A549 (cell line): ENCODE measurements around the gene DERA. TPM values are rescaled to one million over a fixed set of nuclear protein-coding genes. Genes with fewer than 3 reads are reported as not detected.

Experiments used
- ATAC-seq, 2 experiments: fragments of 200-7000 bp in 1 of 2; fragments of >200 bp in 1 of 2; cut with Nextera tagmentation in 1 of 2; cut with Tn5 transposase in 1 of 2; 3 replicates each; pipeline versions ENCODE4 v1.8.0 to v1.9.1; 2018 to 2020; ENCODE audit warnings: mild to moderate bottlenecking in 1 of 2, moderate library complexity in 1 of 2
- CTCF ChIA-PET: fragments of 300-600 bp; sonication (Branson Sonifier 250); formaldehyde crosslinking; extraction: SDS; loops from one replicate; lab custom pipeline; 2021; ENCODE audit warnings: antibody characterized with exemption, inconsistent platforms; lab: Yijun Ruan, JAX
- POLR2A ChIA-PET: fragments of 350-600 bp; formaldehyde crosslinking; extraction: SDS; loops from one replicate; lab custom pipeline; 2021; ENCODE audit warnings: antibody characterized with exemption, inconsistent platforms; lab: Yijun Ruan, JAX
- DNase-seq, 2 experiments: peaks; one replicate each; pipeline versions ENCODE4 v3.0.0 to v3.0.0-alpha.2; 2011 to 2016; ENCODE audit warnings: low read depth in 1 of 2, low spot score in 1 of 2
- FAIRE-seq: peaks from 2 replicates; lab custom pipeline; 2011; peaks lifted over from hg19 to GRCh38; lab: Jason Lieb, UNC
- H3K27ac ChIP-seq, 2 experiments: fragments of >200 bp; sonication (Bioruptor Twin); formaldehyde crosslinking; 3 replicates each; pipeline ENCODE4 v1.5.1; 2016 to 2017
- H3K4me1 ChIP-seq: fragments of >200 bp; sonication (Bioruptor Twin); formaldehyde crosslinking; 3 replicates; pipeline ENCODE4 v1.6.1; 2016
- H3K4me2 ChIP-seq: fragments of >200 bp; sonication (Bioruptor Twin); formaldehyde crosslinking; 3 replicates; pipeline ENCODE4 v1.6.1; 2016
- H3K4me3 ChIP-seq: fragments of >200 bp; sonication (Bioruptor Twin); formaldehyde crosslinking; 3 replicates; pipeline ENCODE4 v1.5.1; 2016
- H3K9me3 ChIP-seq: fragments of >200 bp; sonication (Bioruptor Twin); formaldehyde crosslinking; 3 replicates; pipeline ENCODE4 v1.6.1; 2016
- BHLHE40 ChIP-seq: IDR thresholded peaks from 2 replicates; pipeline ENCODE4 v1.6.1; 2012; ENCODE audit warnings: low read depth, low read length, inconsistent platforms
- CBX2 ChIP-seq: fragments of 200-600 bp; sonication (generic); IDR thresholded peaks from 2 replicates; pipeline ENCODE4 v1.6.1; 2016; ENCODE audit warnings: low read depth, mild to moderate bottlenecking, borderline replicate concordance
- EHMT2 ChIP-seq: fragments of 200-600 bp; sonication (generic); IDR thresholded peaks from 2 replicates; pipeline ENCODE4 v1.6.1; 2016; ENCODE audit warnings: antibody characterized with exemption, low read depth, mild to moderate bottlenecking, moderate library complexity
- EP300 ChIP-seq, 2 experiments: fragments of >200 bp; sonication (Bioruptor Twin); formaldehyde crosslinking; IDR thresholded peaks; 2 replicates in 1 of 2; 3 replicates in 1 of 2; pipeline ENCODE4 v1.6.1; 2016 to 2017
- HDAC2 ChIP-seq: fragments of 200-600 bp; sonication (generic); IDR thresholded peaks from 2 replicates; pipeline ENCODE4 v1.6.1; 2016
- HEYL ChIP-seq: fragments of 250-450 bp; sonication (Bioruptor Pico); IDR thresholded peaks from 2 replicates; pipeline ENCODE4 v1.8.0; 2021; ENCODE audit warnings: mild to moderate bottlenecking, moderate library complexity
- JUN ChIP-seq, 2 experiments: fragments of >200 bp; sonication (Bioruptor Twin); formaldehyde crosslinking; IDR thresholded peaks; 2 replicates in 1 of 2; 3 replicates in 1 of 2; pipeline ENCODE4 v1.6.1; 2016 to 2017
- MYC ChIP-seq: IDR thresholded peaks from 2 replicates; pipeline ENCODE4 v1.6.1; 2012; ENCODE audit warnings: mild to moderate bottlenecking, inconsistent platforms, low read length, improper control_type of control experiment, borderline replicate concordance
- NFE2L2 ChIP-seq: fragments of 150-350 bp; conservative IDR thresholded peaks from 2 replicates; pipeline ENCODE4 v1.6.1; 2014; ENCODE audit warnings: low read length
- NPAS2 ChIP-seq: fragments of 250-450 bp; sonication (Bioruptor Pico); IDR thresholded peaks from 2 replicates; pipeline ENCODE4 v1.8.0; 2022; ENCODE audit warnings: mild to moderate bottlenecking, moderate library complexity, borderline replicate concordance
- POLR2A ChIP-seq: IDR thresholded peaks from 2 replicates; pipeline ENCODE4 v1.6.1; 2012; ENCODE audit warnings: mild to moderate bottlenecking, low read length
- RFX5 ChIP-seq: fragments of 450-650 bp; IDR thresholded peaks from 2 replicates; pipeline ENCODE4 v1.7.1; 2014; ENCODE audit warnings: antibody characterized with exemption, mild to moderate bottlenecking, moderate library complexity
- SMC3 ChIP-seq: fragments of >200 bp; sonication (Bioruptor Twin); formaldehyde crosslinking; IDR thresholded peaks from 3 replicates; pipeline ENCODE4 v1.6.1; 2018; ENCODE audit warnings: inconsistent platforms
- SREBF2 ChIP-seq: fragments of 450-650 bp; IDR thresholded peaks from 2 replicates; pipeline ENCODE4 v1.6.1; 2014; ENCODE audit warnings: mild to moderate bottlenecking, moderate library complexity
- ZNF302 ChIP-seq: fragments of 250-450 bp; sonication (Bioruptor Pico); IDR thresholded peaks from 2 replicates; pipeline ENCODE4 v1.9.0; 2021; ENCODE audit warnings: inconsistent platforms, mild to moderate bottlenecking, moderate library complexity
- WGBS: methylation state at CpG from one replicate; pipeline ENCODE4 v1.1.6; 2017; ENCODE audit errors: missing lambda C conversion rate; 5-methylcytosine and 5-hydroxymethylcytosine counted together
- polyA plus RNA-seq, 4 experiments: library from polyadenylated mRNA; depleted of rRNA in 3 of 4; stranded (reverse); fragments of >200 nt; fragmentation: RNase III in 1 of 4; extraction: RNeasy Plus Mini Kit Qiagen cat#74134 plus additional on column Dnase treatment in 1 of 4; gene quantifications; 2 replicates in 3 of 4; 3 replicates in 1 of 4; pipeline ENCODE4 v1.2.3, GENCODE V29; 2011 to 2017
- TF ChIP-seq, protein P1 (sequence below): fragments of >200 bp; sonication (Bioruptor Twin); formaldehyde crosslinking; IDR thresholded peaks from 3 replicates; pipeline ENCODE4 v1.6.1; 2016
- TF ChIP-seq, protein P2 (sequence below): fragments of 250-450 bp; sonication (Bioruptor Pico); IDR thresholded peaks from 2 replicates; pipeline ENCODE4 v1.5.0; 2020; ENCODE audit warnings: low read depth, mild to moderate bottlenecking, moderate library complexity
- TF ChIP-seq, protein P3 (sequence below): fragments of >200 bp; sonication (Bioruptor Twin); formaldehyde crosslinking; IDR thresholded peaks from 3 replicates; pipeline ENCODE4 v1.5.1; 2016
- TF ChIP-seq, protein P4 (sequence below): fragments of >200 bp; sonication (Bioruptor Twin); formaldehyde crosslinking; IDR thresholded peaks from 2 replicates; pipeline ENCODE4 v1.6.1; 2016
- TF ChIP-seq, protein P5 (sequence below): fragments of 250-450 bp; sonication (Bioruptor Pico); IDR thresholded peaks from 2 replicates; pipeline ENCODE4 v1.5.0; 2021; ENCODE audit warnings: mild to moderate bottlenecking, moderate library complexity, borderline replicate concordance
- TF ChIP-seq, protein P6 (sequence below): IDR thresholded peaks from 2 replicates; pipeline ENCODE4 v1.6.1; 2012

The DERA gene
- polyA plus RNA-seq, 2 of the 4 experiments (the other 2 are of a cell fraction): 45.2 to 65.0 TPM

DNA sequence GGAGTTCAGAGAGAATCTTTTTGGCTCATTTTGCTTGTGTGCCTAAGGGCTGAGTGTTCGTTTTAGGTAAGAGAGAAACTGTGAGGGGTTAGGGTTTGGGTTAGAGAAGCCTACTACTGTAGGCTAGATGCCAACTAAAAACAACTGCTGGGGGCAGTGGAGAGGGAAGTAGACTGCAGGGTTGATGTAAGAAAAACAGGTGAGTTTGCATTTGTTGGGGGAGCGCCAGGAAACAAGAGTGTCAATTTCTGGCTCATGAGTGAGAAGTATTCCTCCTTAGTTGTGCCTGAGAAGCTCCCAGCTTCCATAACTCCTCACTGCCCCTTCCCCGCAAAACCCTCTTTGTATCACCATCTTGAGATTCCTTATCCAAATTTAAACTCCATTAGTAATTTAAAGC is 92.3 kb downstream of the DERA start:
- H3K9me3 ChIP-seq: no peaks in the 10 kb centered on the region
- H3K27ac ChIP-seq: no peak overlapping the region
- ChIA-PET POLR2A (no interaction called here), CTCF (no interaction called here)
- ATAC-seq: no peak
- no peaks in the 10 kb centered on the region for H3K4me1 ChIP-seq
- DNase-seq: no peak
- TF ChIP-seq SMC3 (no peak), NFE2L2 (no peak), POLR2A (no peak), JUN (IDR thresholded peaks at IDR 0.05) (no peak), EP300 (IDR thresholded peaks at IDR 0.05) (no peak), BHLHE40 (no peak), RFX5 (no peak), SREBF2 (no peak), HEYL (no peak), EHMT2 (no peak)
- TF ChIP-seq, protein P1, sequence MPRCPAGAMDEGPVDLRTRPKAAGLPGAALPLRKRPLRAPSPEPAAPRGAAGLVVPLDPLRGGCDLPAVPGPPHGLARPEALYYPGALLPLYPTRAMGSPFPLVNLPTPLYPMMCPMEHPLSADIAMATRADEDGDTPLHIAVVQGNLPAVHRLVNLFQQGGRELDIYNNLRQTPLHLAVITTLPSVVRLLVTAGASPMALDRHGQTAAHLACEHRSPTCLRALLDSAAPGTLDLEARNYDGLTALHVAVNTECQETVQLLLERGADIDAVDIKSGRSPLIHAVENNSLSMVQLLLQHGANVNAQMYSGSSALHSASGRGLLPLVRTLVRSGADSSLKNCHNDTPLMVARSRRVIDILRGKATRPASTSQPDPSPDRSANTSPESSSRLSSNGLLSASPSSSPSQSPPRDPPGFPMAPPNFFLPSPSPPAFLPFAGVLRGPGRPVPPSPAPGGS: no peak
- TF ChIP-seq, protein P2, sequence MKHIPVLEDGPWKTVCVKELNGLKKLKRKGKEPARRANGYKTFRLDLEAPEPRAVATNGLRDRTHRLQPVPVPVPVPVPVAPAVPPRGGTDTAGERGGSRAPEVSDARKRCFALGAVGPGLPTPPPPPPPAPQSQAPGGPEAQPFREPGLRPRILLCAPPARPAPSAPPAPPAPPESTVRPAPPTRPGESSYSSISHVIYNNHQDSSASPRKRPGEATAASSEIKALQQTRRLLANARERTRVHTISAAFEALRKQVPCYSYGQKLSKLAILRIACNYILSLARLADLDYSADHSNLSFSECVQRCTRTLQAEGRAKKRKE (CRISPR knock-in tag): no peak
- TF ChIP-seq, protein P3, sequence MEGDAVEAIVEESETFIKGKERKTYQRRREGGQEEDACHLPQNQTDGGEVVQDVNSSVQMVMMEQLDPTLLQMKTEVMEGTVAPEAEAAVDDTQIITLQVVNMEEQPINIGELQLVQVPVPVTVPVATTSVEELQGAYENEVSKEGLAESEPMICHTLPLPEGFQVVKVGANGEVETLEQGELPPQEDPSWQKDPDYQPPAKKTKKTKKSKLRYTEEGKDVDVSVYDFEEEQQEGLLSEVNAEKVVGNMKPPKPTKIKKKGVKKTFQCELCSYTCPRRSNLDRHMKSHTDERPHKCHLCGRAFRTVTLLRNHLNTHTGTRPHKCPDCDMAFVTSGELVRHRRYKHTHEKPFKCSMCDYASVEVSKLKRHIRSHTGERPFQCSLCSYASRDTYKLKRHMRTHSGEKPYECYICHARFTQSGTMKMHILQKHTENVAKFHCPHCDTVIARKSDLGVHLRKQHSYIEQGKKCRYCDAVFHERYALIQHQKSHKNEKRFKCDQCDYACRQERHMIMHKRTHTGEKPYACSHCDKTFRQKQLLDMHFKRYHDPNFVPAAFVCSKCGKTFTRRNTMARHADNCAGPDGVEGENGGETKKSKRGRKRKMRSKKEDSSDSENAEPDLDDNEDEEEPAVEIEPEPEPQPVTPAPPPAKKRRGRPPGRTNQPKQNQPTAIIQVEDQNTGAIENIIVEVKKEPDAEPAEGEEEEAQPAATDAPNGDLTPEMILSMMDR: no peak
- TF ChIP-seq, protein P4, sequence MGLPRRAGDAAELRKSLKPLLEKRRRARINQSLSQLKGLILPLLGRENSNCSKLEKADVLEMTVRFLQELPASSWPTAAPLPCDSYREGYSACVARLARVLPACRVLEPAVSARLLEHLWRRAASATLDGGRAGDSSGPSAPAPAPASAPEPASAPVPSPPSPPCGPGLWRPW: no peak
- H3K4me2 ChIP-seq: no peak overlapping the region
- WGBS: 84% methylated on average over 3 of the region's 3 CpGs
- no peak for FAIRE-seq
- no peak overlapping the region for H3K4me3 ChIP-seq

DNA sequence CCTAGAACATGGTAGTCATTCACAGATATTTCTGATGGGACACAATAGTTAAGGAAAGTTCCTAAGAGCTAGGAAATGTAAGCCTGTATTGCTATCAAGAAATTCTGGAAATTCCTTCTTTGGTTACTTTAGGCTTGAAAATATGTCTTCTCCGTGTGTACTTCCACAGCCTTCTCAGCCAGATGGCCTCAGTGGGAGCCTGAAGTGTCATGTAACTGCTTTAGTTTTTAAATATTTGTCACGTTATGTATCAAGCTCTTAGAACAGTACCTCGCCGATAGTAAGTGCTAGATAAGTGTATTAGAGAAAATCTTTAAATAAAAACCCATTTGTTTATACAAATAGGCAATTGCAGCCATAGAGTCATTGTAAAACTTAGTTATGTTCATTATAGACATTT is 95.6 kb downstream of the DERA start:
- DNase-seq (no peak), ATAC-seq (no peak), FAIRE-seq (peak; percentile 18)
- TF ChIP-seq RFX5: no peak
- TF ChIP-seq, protein P5, sequence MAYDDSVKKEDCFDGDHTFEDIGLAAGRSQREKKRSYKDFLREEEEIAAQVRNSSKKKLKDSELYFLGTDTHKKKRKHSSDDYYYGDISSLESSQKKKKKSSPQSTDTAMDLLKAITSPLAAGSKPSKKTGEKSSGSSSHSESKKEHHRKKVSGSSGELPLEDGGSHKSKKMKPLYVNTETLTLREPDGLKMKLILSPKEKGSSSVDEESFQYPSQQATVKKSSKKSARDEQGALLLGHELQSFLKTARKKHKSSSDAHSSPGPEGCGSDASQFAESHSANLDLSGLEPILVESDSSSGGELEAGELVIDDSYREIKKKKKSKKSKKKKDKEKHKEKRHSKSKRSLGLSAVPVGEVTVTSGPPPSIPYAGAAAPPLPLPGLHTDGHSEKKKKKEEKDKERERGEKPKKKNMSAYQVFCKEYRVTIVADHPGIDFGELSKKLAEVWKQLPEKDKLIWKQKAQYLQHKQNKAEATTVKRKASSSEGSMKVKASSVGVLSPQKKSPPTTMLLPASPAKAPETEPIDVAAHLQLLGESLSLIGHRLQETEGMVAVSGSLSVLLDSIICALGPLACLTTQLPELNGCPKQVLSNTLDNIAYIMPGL: no peak
- TF ChIP-seq JUN (IDR thresholded peaks at IDR 0.05): no peak
- TF ChIP-seq, protein P2 (CRISPR knock-in tag): no peak
- TF ChIP-seq ZNF302 (CRISPR knock-in tag): no peak
- H3K4me1 ChIP-seq: no peaks in the 10 kb centered on the region
- H3K4me2 ChIP-seq: no peak overlapping the region
- no peaks in the 10 kb centered on the region for H3K9me3 ChIP-seq
- no peak overlapping the region for H3K4me3 ChIP-seq
- 89% methylated on average over 4 of the region's 4 CpGs for WGBS
- no peak overlapping the region for H3K27ac ChIP-seq
- ChIA-PET POLR2A (no interaction called here), CTCF (interaction anchor here (0.6 kb wide), 1 partner anchor 62 kb away, joined by 3 read pairs; no protein-coding TSS in a partner anchor)

DNA sequence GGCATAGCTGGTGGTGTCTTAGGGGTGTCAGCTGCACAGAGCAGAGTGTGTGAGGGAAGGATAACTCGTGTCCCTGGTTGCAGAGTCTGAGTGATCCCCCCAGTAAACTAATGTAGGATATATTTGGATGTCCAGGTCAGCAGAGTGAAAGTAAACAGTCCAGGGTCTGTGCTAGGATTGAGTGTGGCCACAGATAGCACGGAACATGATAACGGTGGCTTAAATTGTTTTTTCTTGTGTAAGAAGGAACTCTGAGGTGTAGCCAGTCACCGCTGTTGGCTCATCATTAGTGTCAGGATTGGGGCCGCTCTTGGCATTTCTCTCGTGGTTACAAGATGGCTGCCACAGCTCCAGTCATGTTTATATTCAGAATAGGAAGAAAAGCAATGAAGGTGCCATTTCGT is 97.3 kb downstream of the DERA start:
- no peak for DNase-seq
- FAIRE-seq: no peak
- ATAC-seq: no peak
- ChIA-PET CTCF (no interaction called here), POLR2A (no interaction called here)
- Histone ChIP-seq H3K4me2 (no peak overlapping the region), H3K4me1 (no peaks in the 10 kb centered on the region), H3K27ac (no peak overlapping the region), H3K4me3 (no peak overlapping the region), H3K9me3 (no peaks in the 10 kb centered on the region)
- TF ChIP-seq MYC: no peak
- no peak for TF ChIP-seq NPAS2
- TF ChIP-seq, protein P6, sequence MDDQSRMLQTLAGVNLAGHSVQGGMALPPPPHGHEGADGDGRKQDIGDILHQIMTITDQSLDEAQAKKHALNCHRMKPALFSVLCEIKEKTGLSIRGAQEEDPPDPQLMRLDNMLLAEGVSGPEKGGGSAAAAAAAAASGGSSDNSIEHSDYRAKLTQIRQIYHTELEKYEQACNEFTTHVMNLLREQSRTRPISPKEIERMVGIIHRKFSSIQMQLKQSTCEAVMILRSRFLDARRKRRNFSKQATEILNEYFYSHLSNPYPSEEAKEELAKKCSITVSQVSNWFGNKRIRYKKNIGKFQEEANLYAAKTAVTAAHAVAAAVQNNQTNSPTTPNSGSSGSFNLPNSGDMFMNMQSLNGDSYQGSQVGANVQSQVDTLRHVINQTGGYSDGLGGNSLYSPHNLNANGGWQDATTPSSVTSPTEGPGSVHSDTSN: no peak
- no peak for TF ChIP-seq HDAC2
- no peak for TF ChIP-seq CBX2
- TF ChIP-seq POLR2A: no peak
- TF ChIP-seq SREBF2: no peak
- 93% methylated on average over 7 of the region's 7 CpGs for WGBS
